K562 (cell line): Measurements from ENCODE around the gene METTL2B. TPM values are rescaled to one million over a fixed set of nuclear protein-coding genes. Genes with fewer than 3 reads are reported as not detected.

Source experiments
- MAFK ChIP-seq: IDR thresholded peaks from 2 replicates; pipeline ENCODE4 v1.6.1; 2011; ENCODE audit warnings: low read length, improper control_type of control experiment
- ZFP36 ChIP-seq: fragments of 150-350 bp; IDR thresholded peaks from 2 replicates; pipeline ENCODE4 v1.6.1; 2018; ENCODE audit warnings: low read length, low read depth; ENCODE audit not compliant: partially characterized antibody
- polyA plus RNA-seq, 8 experiments: library from polyadenylated mRNA; depleted of rRNA in 4 of 8; stranded (reverse) in 5 of 8; unstranded in 3 of 8; fragments of >200 nt; fragmentation: Nextera tagmentation in 2 of 8; fragmentation: Illumina TruSeq in 1 of 8; extraction: Ambion mirVana in 2 of 8; extraction: Trizol in 1 of 8; gene quantifications; 2 replicates each; pipeline versions ENCODE4 v1.2.1 to v1.2.3, GENCODE V29; 2011 to 2014; ENCODE audit warnings: inconsistent platforms in 1 of 8, missing spikeins in 1 of 8
- total RNA-seq, 7 experiments: library from RNA; depleted of rRNA in 6 of 7; stranded (reverse); fragments of >200 nt in 6 of 7; fragmentation: Illumina TruSeq in 2 of 7; extraction: Trizol in 2 of 7; gene quantifications; 2 replicates each; pipeline versions ENCODE4 v1.2.1 to v1.2.3, GENCODE V29; 2011 to 2021; ENCODE audit warnings: low replicate concordance in 1 of 7
- TF ChIP-seq, protein P1 (sequence below), 2 experiments: fragments of 450-650 bp; formaldehyde crosslinking in 1 of 2; IDR thresholded peaks; 2 replicates each; pipeline versions ENCODE4 v1.4.0 to v1.6.1; 2014 to 2020; ENCODE audit warnings: mild to moderate bottlenecking in 2 of 2, borderline replicate concordance in 1 of 2, low read depth in 1 of 2
- TF ChIP-seq, protein P2 (sequence below): sonication (generic); formaldehyde crosslinking; IDR thresholded peaks from 2 replicates; pipeline ENCODE4 v1.8.0; 2023; ENCODE audit warnings: mild to moderate bottlenecking, missing genetic modification reagents

METTL2B gene
- total and polyA plus RNA-seq, 9 of the 15 experiments (the other 6 are each of a cell fraction or from before 2014, with no cell fraction given) = 35.9 to 95.7 (median 79.2) TPM

DNA sequence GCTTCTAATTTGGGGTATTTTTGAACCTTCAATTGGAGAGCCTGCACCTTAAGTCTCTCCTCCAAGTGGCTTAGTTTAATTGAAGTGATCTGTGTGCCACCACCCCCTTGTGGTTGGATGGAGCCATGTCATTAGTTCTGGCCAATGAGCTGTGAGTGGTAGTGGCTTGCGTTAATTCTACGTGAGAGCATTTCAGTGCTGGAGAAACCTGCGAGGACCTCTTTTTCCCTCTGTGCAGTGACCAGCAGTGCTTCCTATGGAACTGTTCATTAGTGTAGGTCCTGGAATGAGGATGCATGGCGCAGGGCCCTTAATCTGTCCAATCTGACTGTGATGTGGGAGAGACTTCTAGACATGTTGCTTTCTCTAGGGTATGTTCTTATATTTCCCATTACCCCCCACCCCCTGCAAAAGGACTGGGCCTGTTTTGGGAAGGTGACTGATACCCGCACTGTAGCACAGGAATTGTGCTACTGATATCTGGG, 17.1 kb upstream of the METTL2B start (continued):
- TF ChIP-seq, protein P1, sequence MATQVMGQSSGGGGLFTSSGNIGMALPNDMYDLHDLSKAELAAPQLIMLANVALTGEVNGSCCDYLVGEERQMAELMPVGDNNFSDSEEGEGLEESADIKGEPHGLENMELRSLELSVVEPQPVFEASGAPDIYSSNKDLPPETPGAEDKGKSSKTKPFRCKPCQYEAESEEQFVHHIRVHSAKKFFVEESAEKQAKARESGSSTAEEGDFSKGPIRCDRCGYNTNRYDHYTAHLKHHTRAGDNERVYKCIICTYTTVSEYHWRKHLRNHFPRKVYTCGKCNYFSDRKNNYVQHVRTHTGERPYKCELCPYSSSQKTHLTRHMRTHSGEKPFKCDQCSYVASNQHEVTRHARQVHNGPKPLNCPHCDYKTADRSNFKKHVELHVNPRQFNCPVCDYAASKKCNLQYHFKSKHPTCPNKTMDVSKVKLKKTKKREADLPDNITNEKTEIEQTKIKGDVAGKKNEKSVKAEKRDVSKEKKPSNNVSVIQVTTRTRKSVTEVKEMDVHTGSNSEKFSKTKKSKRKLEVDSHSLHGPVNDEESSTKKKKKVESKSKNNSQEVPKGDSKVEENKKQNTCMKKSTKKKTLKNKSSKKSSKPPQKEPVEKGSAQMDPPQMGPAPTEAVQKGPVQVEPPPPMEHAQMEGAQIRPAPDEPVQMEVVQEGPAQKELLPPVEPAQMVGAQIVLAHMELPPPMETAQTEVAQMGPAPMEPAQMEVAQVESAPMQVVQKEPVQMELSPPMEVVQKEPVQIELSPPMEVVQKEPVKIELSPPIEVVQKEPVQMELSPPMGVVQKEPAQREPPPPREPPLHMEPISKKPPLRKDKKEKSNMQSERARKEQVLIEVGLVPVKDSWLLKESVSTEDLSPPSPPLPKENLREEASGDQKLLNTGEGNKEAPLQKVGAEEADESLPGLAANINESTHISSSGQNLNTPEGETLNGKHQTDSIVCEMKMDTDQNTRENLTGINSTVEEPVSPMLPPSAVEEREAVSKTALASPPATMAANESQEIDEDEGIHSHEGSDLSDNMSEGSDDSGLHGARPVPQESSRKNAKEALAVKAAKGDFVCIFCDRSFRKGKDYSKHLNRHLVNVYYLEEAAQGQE (IDR thresholded peaks at IDR 0.05; ENCODE audit: borderline replicate concordance) = peak; percentile 80; the same call in 1 of the 2 replicates
- TF ChIP-seq, protein P1 (CRISPR knock-in tag; IDR thresholded peaks at IDR 0.05; ENCODE audit: low read depth) = no peak
- TF ChIP-seq, protein P2, sequence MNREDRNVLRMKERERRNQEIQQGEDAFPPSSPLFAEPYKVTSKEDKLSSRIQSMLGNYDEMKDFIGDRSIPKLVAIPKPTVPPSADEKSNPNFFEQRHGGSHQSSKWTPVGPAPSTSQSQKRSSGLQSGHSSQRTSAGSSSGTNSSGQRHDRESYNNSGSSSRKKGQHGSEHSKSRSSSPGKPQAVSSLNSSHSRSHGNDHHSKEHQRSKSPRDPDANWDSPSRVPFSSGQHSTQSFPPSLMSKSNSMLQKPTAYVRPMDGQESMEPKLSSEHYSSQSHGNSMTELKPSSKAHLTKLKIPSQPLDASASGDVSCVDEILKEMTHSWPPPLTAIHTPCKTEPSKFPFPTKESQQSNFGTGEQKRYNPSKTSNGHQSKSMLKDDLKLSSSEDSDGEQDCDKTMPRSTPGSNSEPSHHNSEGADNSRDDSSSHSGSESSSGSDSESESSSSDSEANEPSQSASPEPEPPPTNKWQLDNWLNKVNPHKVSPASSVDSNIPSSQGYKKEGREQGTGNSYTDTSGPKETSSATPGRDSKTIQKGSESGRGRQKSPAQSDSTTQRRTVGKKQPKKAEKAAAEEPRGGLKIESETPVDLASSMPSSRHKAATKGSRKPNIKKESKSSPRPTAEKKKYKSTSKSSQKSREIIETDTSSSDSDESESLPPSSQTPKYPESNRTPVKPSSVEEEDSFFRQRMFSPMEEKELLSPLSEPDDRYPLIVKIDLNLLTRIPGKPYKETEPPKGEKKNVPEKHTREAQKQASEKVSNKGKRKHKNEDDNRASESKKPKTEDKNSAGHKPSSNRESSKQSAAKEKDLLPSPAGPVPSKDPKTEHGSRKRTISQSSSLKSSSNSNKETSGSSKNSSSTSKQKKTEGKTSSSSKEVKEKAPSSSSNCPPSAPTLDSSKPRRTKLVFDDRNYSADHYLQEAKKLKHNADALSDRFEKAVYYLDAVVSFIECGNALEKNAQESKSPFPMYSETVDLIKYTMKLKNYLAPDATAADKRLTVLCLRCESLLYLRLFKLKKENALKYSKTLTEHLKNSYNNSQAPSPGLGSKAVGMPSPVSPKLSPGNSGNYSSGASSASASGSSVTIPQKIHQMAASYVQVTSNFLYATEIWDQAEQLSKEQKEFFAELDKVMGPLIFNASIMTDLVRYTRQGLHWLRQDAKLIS = 0 out of 2 replicates have a peak, but pooled peaks have one; percentile 8
- TF ChIP-seq ZFP36 (peak; percentile 14), MAFK (peak; percentile 33; the same call in 1 of the 2 replicates)
